ENCODE results near the gene ELF2. TPM values are rescaled to one million over a fixed set of nuclear protein-coding genes. Genes with fewer than 3 reads are reported as not detected.

The ELF2 gene
- total RNA-seq, result 23.4 and 25.2 TPM in 2 replicates

DNA sequence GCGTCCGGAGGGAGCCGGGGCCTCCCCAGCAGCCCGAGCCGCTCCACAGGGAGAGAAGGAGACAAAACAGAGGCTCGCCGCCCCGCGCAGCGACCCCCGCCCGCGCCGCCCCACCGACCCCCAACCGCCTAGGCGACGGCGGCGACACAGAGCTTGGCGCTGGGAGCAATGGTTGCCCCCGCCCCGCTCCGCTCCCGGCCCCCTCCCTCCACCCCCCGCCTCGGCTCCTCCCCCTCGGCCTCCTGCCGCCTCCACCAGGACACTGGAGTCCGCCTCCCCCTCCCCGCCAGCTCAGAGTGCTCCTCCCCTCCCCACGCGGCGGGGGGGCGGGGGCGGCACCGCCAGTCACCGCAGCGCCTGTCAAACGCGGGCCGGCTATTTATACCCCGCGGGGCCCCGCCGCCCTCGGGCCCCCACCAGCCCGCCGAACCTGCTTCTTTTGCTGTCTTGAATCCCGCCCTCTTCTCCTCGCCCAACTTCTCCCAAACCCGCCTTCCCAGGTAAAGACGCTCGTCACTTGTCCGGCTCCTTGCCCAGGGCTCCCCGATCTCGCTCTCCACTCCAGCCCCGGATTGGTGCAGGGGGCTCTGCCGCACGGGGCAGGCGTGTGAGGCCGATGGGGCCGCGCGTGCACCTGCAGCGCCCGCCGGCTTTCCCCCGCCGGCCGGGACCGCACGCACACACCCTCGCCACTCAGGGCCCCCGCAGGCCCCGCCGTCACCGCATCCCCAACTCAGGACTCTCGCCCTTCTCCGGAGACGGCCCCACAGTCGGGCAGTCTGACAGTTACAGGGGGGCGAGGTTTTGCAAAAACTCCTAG, at the start of gene ELF2:
Gene ELF2, minus strand, starts transcription at position 170 of the 820 bp plus-strand sequence. CDS start 39,517 bp downstream, outside the sequence.

DNA sequence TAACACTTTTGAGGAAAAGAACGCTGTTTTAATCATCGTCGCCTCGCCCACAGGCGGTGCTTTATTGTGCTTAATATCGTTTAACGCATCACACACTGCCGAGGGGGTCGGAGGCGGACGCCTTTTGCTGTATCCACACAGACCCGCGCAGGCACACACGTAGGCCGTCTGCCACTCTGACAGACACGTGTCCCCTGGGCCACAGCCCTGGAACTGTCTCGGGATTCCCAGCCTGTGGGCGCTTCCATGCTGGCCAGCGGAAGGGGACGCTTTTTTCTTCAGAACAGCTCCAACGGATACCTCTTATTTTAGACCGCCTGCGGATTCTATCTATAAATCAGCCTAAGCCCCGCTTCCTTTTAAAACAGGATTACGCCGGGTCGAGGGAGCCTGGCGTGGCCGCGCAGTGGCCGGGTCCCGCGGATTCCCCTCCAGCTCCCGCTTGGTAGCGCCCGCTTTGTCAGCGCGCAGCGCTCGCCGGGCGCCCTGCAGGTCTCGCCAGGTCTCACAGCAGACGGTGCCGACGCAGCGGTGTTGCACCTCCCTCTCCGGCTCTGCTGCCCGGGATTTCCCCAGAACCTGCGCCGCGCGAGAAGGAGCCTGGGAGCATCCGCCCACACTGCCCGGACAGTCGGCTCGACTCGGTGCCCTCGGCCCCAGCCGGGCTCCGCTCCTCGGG, 161.6 kb downstream of the ELF2 start, which contains the start of gene NOCT:
Gene NOCT, plus strand, starts transcription at position 513 of the 679 bp plus-strand sequence. CDS start 201 bp downstream, outside the sequence.

Other genes with a start within 250 kb of the ELF2 start
- gene NOCT, start 161.4 kb downstream of the ELF2 start, total RNA-seq, result 7.6 and 10.3 TPM in 2 replicates
- gene MGARP, start 103.0 kb upstream of the ELF2 start, total RNA-seq, result 7.2 and 7.6 TPM in 2 replicates
- gene NAA15, start 124.3 kb upstream of the ELF2 start, total RNA-seq, result 14.3 and 20.5 TPM in 2 replicates
- 28.1 and 47.6 TPM in 2 replicates for gene NDUFC1, start 125.3 kb upstream of the ELF2 start, total RNA-seq